Panc1 (cell line): ENCODE data around the gene PRRX2.

Experiments
- CTCF ChIP-seq: fragments of 450-650 bp; IDR thresholded peaks from 2 replicates; pipeline ENCODE4 v1.5.1; 2017; ENCODE audit warnings: mild to moderate bottlenecking
- POLR2AphosphoS5 ChIP-seq: IDR thresholded peaks from 2 replicates; pipeline ENCODE4 v1.6.1; 2012; ENCODE audit warnings: mild to moderate bottlenecking, low read depth, low read length, moderate library complexity
- REST ChIP-seq, 2 experiments: IDR thresholded peaks; 2 replicates each; pipeline ENCODE4 v1.6.1; 2011 to 2012; ENCODE audit warnings: low read depth in 2 of 2, control low read depth in 1 of 2, low read length in 1 of 2, mild to moderate bottlenecking in 1 of 2, moderate library complexity in 1 of 2; ENCODE audit not compliant: insufficient read depth in 1 of 2
- TCF7L2 ChIP-seq: IDR thresholded peaks from 2 replicates; pipeline ENCODE4 v1.6.1; 2011; ENCODE audit warnings: mild to moderate bottlenecking, low read depth, low read length, inconsistent platforms

- TF ChIP-seq CTCF (no peak), POLR2AphosphoS5 (no peak), TCF7L2 (no peak), REST (IDR thresholded peaks at IDR 0.05; ENCODE audit: insufficient read depth in 1 of 2, low read depth in 2 of 2, low read length in 1 of 2) (no peak)
These were observed 1.9 kb downstream of the PRRX2 start for GRCh38 chr9:129667378-129667777.
